ENCODE data around the gene KRABD2.

DNA sequence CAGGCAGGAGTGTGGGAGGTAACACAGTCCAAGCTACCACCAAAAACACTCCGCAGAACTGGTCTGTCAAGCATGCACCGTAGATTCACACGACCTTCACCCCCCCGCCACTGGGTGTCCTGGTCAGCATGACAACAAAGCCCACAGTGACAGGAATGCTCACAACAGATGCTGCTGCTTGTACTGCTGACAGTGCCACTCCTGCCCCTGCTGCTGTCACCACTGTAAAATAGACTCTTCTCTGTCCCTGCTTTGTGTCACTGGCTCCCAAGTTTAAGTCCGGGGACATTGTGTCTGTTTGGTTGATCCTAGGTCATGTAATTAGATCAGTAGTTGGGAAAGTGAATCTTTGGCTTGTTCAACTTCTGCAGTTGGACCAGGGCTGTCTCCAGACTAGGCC lies 43.8 kb downstream of the KRABD2 start:
- TF ChIP-seq, protein P1, sequence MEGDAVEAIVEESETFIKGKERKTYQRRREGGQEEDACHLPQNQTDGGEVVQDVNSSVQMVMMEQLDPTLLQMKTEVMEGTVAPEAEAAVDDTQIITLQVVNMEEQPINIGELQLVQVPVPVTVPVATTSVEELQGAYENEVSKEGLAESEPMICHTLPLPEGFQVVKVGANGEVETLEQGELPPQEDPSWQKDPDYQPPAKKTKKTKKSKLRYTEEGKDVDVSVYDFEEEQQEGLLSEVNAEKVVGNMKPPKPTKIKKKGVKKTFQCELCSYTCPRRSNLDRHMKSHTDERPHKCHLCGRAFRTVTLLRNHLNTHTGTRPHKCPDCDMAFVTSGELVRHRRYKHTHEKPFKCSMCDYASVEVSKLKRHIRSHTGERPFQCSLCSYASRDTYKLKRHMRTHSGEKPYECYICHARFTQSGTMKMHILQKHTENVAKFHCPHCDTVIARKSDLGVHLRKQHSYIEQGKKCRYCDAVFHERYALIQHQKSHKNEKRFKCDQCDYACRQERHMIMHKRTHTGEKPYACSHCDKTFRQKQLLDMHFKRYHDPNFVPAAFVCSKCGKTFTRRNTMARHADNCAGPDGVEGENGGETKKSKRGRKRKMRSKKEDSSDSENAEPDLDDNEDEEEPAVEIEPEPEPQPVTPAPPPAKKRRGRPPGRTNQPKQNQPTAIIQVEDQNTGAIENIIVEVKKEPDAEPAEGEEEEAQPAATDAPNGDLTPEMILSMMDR (IDR thresholded peaks at IDR 0.05) = no peak
- TF ChIP-seq POLR2A (IDR thresholded peaks at IDR 0.05; ENCODE audit: low read depth) (no peak), POLR2AphosphoS5 (IDR thresholded peaks at IDR 0.05) (no peak), EP300 (IDR thresholded peaks at IDR 0.05) (no peak)
